Mucosa of stomach (tissue), 1 donor: Measurements from ENCODE around the gene A2ML1.
"Not testable (repeated sequence)": the region's sequence is repeated elsewhere in the genome, so short reads cannot be mapped to it uniquely, and the experiment has no call there.

Experiments
- H3K27me3 ChIP-seq: one replicate; pipeline ENCODE4 v1.7.0; 2013; ENCODE audit warnings: mild to moderate bottlenecking, low read length; ENCODE audit not compliant: control insufficient read depth, insufficient read depth
- H3K36me3 ChIP-seq: one replicate; pipeline ENCODE4 v1.7.0; 2013; ENCODE audit warnings: low read length; ENCODE audit not compliant: control insufficient read depth, insufficient read depth
- H3K4me1 ChIP-seq: one replicate; pipeline ENCODE4 v1.7.0; 2013; ENCODE audit warnings: mild to moderate bottlenecking, low read length; ENCODE audit not compliant: control insufficient read depth, insufficient read depth
- H3K4me3 ChIP-seq: one replicate; pipeline ENCODE4 v1.7.0; 2013; ENCODE audit warnings: low read length
- H3K9ac ChIP-seq: one replicate; pipeline ENCODE4 v1.7.0; 2013; ENCODE audit warnings: mild to moderate bottlenecking, low read length, moderate library complexity
- H3K9me3 ChIP-seq: one replicate; pipeline ENCODE4 v1.7.0; 2013; ENCODE audit warnings: mild to moderate bottlenecking, low read length, moderate library complexity; ENCODE audit not compliant: control insufficient read depth
- donor health status: Pancreatic carcinoma.

Gene A2ML1

DNA sequence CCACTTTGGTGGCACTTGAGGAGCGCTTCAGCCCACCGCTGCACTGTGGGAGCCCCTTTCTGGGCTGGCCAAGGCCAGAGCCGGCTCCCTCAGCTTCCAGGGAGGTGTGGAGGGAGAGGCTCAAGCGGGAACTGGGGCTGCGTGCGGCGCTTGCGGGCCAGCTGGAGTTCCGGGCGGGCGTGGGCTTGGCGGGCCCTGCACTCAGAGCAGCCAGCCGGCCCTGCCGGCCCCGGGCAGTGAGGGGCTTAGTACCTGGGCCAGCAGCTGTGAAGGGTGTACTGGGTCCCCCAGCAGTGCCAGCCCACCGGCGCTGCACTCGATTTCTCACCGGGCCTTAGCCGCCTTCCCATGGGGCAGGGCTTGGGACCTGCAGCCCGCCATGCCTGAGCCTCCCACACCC is 27.8 kb upstream of the A2ML1 start:
- H3K4me1 ChIP-seq, H3K9ac ChIP-seq, H3K36me3 ChIP-seq: not testable (repeated sequence)

DNA sequence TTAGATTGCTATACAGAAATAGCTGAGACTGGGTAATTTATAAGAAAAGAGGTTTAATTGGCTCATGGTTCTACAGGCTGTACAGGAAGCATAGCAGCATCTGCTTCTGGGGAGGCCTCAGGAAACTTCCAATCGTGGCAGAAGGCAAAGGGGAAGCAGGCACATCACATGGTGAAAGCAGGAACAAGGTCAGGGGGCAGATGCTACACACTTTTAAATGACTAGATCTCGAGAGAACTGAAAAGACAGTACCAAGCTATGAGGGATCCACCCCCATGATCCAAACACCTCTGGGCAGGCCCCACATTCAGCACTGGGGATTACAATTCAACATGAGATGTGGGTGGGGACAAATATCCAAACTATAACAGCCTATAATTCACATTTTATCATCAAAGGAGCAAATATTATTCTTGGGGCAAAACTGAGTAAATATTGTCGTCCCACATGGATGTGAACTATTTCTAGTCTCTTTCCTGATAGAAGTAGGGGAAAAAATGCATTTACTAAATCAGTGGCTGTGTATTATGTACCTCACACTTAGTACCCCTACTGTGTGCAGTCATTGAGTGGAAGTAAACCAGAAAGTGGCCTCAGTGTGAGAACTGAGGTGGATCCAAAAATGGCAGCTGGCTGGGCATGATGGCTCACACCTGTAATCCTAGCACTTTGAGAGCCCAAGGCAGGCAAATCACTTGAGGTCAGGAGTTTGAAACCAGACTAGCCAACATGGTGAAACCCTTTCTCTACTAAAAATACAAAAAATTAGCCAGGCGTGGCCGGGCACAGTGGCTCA is 25.4 kb upstream of the A2ML1 start:
- Histone ChIP-seq H3K4me3 (no peak overlapping the region), H3K4me1 (no peaks in the 10 kb centered on the region), H3K27me3 (no peaks in the 10 kb centered on the region), H3K36me3 (no peaks in the 10 kb centered on the region), H3K9me3 (no peaks in the 10 kb centered on the region), H3K9ac (no peak overlapping the region)

More for the DNA sequence above, 27.8 kb upstream of the A2ML1 start:
- not testable (repeated sequence) for H3K4me3 ChIP-seq, H3K9me3 ChIP-seq, H3K27me3 ChIP-seq

DNA sequence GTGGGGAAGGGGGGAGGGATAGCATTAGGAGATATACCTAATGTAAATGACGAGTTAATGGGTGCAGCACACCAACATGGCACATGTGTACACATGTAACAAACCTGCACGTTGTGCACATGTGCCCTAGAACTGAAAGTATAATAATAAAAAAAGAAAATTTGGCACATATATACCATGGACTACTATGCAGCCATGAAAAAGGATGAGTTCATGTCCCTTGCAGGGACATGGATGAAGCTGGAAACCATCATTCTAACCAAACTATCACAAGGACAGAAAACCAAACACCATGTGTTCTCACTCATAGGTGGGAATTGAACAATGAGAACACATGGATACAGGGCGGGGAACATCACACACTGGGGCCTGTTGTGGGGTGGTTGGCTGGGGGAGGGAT is 21.2 kb upstream of the A2ML1 start:
- H3K4me3 ChIP-seq, H3K9me3 ChIP-seq, H3K27me3 ChIP-seq, H3K36me3 ChIP-seq, H3K9ac ChIP-seq, H3K4me1 ChIP-seq: not testable (repeated sequence)

DNA sequence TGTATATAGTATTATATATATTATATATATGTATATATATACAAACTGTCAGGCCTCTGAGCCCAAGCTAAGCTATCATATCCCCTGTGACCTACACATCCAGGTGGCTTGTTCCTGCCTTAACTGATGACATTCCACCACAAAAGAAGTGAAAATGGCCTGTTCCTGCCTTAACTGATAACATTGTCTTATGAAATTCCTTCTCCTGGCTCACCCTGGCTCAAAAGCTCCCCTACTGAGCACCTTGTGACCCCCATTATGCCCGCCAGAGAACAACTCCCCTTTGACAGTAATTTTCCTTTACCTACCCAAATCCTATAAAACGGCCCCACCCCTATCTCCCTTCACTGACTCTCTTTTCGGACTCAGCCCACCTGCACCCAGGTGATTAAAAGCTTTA is 17.6 kb upstream of the A2ML1 start:
- H3K4me1 ChIP-seq, H3K4me3 ChIP-seq, H3K9ac ChIP-seq, H3K9me3 ChIP-seq, H3K36me3 ChIP-seq, H3K27me3 ChIP-seq: not testable (repeated sequence)

DNA sequence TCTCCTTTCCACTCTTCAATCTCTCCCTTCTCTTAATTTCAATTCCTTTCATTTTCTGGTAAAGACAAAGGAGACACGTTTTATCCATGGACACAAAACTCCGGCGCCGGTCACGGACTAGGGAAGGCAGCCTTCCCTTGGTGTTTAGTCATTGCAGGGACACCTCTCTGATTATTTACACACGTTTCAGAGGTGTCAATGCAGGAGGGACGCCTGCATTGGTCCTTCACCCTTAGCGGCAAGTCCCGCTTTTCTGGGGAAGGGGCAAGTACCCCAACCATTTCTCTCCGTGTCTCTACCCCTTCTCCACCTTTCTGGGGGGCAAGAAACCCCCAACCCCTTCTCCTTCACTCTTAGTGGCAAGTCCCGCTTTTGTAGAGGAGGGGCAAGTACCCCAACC is 16.9 kb upstream of the A2ML1 start:
- H3K36me3 ChIP-seq, H3K4me3 ChIP-seq, H3K9me3 ChIP-seq, H3K9ac ChIP-seq, H3K4me1 ChIP-seq, H3K27me3 ChIP-seq: not testable (repeated sequence)

DNA sequence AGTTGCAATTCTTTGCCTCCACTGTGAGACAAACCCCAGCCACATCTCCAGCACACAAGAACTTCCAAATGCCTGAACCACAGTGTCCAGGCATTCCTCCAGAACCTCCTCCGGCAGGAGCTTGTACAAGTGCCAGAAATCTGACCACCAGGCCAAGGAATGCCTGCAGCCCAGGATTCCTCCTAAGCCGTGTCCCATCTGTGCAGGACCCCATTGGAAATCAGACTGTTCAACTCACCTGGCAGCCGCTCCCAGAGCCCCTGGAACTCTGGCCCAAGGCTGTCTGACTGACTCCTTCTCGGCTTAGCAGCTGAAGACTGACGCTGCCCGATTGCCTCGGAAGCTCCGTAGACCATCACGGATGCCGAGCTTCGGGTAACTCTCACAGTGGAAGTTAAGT is 15.3 kb upstream of the A2ML1 start:
- H3K36me3 ChIP-seq, H3K9me3 ChIP-seq: not testable (repeated sequence)

DNA sequence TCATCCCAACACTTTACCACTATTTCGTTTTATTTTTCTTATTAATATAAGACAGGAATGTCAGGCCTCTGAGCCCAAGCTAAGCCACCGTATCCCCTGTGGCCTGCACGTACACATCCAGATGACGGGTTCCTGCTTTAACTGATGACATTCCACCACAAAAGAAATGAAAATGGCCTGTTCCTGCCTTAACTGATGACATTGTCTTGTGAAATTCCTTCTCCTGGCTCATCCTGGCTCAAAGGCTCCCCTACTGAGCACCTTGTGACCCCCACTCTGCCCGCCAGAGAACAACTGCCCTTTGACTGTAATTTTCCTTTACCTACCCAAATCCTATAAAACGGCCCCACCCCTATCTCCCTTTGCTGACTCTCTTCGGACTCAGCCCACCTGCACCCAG is 12.3 kb upstream of the A2ML1 start:
- H3K36me3 ChIP-seq, H3K9ac ChIP-seq, H3K9me3 ChIP-seq, H3K4me3 ChIP-seq, H3K27me3 ChIP-seq, H3K4me1 ChIP-seq: not testable (repeated sequence)

More for the DNA sequence above, 15.3 kb upstream of the A2ML1 start:
- H3K27me3 ChIP-seq, H3K9ac ChIP-seq, H3K4me1 ChIP-seq, H3K4me3 ChIP-seq: not testable (repeated sequence)

DNA sequence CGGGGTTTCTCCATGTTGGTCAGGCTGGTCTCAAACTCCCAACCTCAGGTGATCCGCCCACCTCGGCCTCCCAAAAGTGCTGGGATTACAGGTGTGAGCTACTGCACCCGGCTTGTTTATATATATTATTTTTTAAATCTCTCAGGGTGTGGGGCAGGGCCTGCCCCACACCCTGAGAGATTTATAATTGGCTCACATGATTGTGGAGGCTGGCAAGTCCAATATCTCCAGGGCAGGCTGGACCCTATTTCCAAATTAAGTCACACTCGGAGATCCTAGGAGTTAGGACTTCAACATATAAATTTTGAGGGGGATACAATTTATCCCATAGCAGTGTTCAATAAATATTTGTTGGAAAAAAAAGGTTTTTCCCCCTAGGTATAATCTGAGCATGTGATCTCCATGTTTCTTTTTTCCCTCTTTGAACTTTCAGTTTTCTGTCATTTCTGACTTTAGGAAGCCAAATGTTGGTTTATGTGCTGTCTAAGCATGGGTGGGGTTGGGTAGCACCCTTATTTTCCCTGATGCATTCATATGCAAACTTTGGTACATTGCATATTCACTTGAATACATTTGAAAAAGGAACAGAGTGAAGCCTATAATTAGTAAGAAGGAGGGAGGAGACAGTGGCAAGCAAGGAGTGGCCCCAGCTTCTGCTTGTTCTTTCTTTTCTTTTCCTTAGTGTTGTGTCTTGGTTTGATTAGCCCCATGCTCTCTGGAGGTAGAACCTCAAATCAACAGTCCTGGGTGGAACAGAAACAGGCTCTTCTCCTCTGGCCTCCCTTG is 8.7 kb upstream of the A2ML1 start:
- no peaks in the 10 kb centered on the region for H3K36me3 ChIP-seq
- no peaks in the 10 kb centered on the region for H3K4me1 ChIP-seq
- H3K27me3 ChIP-seq: no peaks in the 10 kb centered on the region
- H3K9ac ChIP-seq: no peak overlapping the region
- H3K4me3 ChIP-seq: no peak overlapping the region
- H3K9me3 ChIP-seq: no peaks in the 10 kb centered on the region

DNA sequence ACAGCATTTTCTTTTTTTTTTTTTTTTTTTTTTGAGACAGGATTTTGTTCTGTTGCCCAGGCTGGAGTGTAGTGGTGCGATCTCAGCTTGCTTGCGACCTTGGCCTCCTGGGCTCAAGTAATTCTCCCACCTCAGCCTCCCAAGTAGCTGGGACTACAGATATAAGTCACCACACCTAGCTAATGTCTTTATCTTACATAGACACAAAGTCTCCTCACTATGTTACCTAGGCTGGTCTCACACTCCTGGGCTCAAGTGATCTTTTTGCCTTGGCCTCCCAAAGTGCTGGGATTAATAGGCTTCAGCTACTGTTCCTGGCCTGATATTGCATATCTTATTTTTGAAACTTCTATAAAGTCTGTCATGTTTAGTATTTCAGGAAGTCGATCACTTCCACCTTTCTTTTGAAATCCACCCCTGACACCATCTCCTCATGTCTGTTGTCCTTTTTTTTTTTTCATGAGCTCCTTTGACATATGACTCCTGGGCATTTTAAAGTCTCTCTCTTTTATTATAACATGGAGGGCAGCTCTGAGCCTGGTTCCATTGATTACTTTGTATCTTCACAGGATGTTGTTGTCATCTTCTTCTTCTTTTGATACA is 5.9 kb upstream of the A2ML1 start:
- Histone ChIP-seq H3K36me3 (no peaks in the 10 kb centered on the region), H3K9ac (no peak overlapping the region), H3K4me3 (no peak overlapping the region), H3K4me1 (no peaks in the 10 kb centered on the region), H3K27me3 (no peaks in the 10 kb centered on the region), H3K9me3 (no peaks in the 10 kb centered on the region)

DNA sequence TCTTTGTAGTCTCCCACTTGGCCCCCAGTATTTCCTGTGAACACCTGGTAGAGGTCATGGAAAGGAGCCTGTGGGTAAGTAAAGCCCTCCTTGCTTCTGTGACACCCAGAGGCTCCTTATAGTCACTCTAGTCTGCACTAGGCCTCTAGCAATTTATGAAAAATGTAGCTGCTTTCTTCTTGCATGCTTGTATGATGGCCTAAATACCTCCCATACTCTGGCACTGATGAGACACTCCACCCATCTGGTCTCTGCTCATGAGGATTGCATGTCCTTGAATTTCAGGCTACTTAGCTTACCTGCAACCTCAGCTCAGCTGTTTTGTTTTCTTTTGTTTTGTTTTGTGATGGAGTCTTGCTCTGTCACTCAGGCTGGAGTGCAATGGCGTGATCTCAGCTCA is 4.6 kb upstream of the A2ML1 start:
- Histone ChIP-seq H3K4me3 (no peak overlapping the region), H3K9me3 (no peaks in the 10 kb centered on the region), H3K4me1 (no peaks in the 10 kb centered on the region), H3K9ac (no peak overlapping the region), H3K27me3 (no peaks in the 10 kb centered on the region), H3K36me3 (no peaks in the 10 kb centered on the region)

DNA sequence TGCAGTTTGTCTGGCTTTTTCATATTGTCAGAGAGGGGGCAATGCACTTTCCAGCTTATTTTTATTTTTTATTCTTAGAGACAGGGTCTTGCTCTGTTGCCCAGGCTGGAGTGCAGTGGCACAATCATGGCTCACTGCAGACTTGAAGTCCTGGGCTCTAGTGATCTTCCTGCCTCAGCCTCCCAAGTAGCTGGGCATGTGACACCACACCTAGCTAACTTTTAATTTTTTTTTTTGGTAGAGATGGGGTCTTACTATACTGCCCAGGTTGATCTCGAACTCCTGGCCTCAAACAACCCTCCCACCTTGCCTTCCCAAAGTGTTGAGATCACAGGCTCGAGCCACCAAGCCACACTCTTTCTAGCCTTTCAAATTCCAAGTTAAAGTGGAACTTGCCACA is 3.9 kb upstream of the A2ML1 start:
- Histone ChIP-seq H3K36me3 (no peaks in the 10 kb centered on the region), H3K9me3 (no peaks in the 10 kb centered on the region), H3K4me1 (no peaks in the 10 kb centered on the region), H3K9ac (no peak overlapping the region), H3K4me3 (no peak overlapping the region), H3K27me3 (no peaks in the 10 kb centered on the region)

DNA sequence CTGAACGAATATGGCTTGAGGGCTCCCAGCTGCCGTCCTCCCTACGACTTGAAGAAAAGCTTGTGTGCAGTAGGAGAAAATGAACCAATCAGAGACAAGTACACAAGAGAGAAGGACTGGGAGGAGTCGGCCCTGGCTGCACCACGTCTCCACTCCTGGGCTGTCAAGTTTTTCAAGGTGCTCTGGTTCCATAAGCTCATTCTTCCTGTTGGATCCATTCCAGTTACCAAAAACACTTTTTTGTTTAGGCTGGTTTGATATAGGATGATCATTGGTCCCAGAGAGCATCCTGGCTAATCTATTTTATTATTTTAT is 2.8 kb upstream of the A2ML1 start:
- no peaks in the 10 kb centered on the region for H3K27me3 ChIP-seq

More for the DNA sequence above, 2.8 kb upstream of the A2ML1 start:
- Histone ChIP-seq H3K36me3 (no peaks in the 10 kb centered on the region), H3K4me3 (no peak overlapping the region), H3K9ac (no peak overlapping the region), H3K9me3 (no peaks in the 10 kb centered on the region), H3K4me1 (no peaks in the 10 kb centered on the region)
